ENCODE measurements around the gene PPP2R5C.
"Not testable (repeated sequence)": the region's sequence is repeated elsewhere in the genome, so short reads cannot be mapped to it uniquely, and the experiment has no call there.

Gene PPP2R5C

GRCh38 chr14:101796479-101796878 is 35.0 kb downstream of the PPP2R5C start:
- TF ChIP-seq ZNF274 (IDR thresholded peaks at IDR 0.05; ENCODE audit: low read depth, low read length): no peak
- H3K4me3 ChIP-seq (ENCODE audit: low read length): no peak overlapping the region

DNA sequence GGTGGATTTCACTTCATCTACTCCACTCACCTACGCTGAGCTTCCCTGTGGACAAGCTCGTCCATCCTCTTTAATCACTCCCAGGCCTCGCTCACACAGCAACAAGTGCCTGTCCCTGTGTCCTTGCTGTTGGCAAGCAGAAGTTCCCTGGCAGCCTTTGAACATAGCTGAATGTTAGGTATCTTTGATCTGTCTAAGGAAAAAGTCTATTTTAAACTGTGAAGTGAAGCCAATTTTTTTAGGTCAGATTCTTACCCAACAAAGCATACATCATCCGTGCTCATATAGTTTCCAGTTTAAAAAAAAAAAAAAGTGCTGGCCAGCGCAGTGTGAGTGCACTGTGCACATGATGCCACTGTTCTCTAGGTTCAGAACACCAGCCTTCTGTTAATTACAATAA is 36.3 kb downstream of the PPP2R5C start:
- no peak for TF ChIP-seq ZNF274 (IDR thresholded peaks at IDR 0.05; ENCODE audit: low read depth, low read length)
- H3K4me3 ChIP-seq (ENCODE audit: low read length): no peak overlapping the region

GRCh38 chr14:101804373-101804772 is 42.9 kb downstream of the PPP2R5C start:
- H3K4me3 ChIP-seq (ENCODE audit: low read length): not testable (repeated sequence)

DNA sequence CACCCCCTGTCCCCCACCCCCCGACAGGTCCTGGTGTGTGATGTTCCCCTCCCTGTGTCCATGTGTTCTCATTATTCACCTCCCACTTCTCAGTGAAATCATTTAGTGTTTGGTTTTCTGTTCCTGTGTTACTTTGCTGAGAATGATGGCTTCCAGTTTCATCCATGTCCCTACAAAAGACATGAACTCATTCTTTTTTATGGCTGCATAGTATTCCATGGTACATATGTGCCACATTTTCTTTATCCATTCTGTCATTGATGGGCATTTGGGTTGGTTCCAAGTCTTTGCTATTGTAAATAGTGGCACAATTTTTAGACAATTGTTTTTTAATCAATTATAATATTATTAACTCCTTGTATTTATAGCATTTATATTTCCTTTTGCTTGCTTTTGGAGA is 44.7 kb downstream of the PPP2R5C start:
- not testable (repeated sequence) for H3K4me3 ChIP-seq (ENCODE audit: low read length)

- H3K4me3 ChIP-seq (ENCODE audit: low read length): no peak overlapping the region
- no peak for TF ChIP-seq ZNF274 (IDR thresholded peaks at IDR 0.05; ENCODE audit: low read depth, low read length)
These were observed 46.6 kb downstream of the PPP2R5C start for GRCh38 chr14:101808020-101808641.

DNA sequence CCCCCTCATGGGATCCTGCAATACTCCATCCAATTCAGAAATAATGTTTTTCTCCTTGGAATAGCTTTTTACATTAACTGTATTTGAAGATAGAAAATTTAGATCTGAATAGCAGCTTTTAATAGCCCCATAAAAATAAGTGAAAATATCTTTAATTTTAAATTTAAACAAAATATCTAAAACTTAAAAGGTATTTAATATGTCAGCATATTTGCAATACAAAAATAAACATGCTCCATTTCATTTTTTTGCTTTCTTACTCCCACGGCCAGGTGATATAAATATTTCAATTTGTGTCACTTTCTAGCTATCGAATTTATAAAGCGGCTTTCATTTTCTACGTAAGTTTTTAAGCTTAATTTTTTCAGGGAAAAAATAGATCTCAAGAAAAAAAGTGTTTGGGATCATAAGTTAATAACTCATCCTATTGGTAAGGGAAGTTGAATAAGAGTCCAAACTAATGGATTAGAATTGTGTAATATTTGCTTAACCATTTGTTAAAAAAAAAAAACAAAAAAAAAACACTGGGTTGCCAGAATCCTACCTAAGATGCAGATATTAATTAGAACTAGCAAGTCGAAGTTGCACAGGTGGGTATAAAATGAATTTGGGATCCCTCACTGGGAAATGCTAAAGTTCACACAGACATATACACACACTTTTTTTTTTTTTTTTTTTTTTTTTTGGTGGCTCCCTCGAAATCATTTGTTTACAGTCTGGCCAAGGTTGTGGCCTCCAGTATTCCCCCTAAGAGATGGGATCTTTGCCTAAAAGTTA is 47.6 kb downstream of the PPP2R5C start:
- no peak for TF ChIP-seq ZNF274 (IDR thresholded peaks at IDR 0.05; ENCODE audit: low read depth, low read length)
- peak overlapping the region; percentile 99 for H3K4me3 ChIP-seq (ENCODE audit: low read length)

DNA sequence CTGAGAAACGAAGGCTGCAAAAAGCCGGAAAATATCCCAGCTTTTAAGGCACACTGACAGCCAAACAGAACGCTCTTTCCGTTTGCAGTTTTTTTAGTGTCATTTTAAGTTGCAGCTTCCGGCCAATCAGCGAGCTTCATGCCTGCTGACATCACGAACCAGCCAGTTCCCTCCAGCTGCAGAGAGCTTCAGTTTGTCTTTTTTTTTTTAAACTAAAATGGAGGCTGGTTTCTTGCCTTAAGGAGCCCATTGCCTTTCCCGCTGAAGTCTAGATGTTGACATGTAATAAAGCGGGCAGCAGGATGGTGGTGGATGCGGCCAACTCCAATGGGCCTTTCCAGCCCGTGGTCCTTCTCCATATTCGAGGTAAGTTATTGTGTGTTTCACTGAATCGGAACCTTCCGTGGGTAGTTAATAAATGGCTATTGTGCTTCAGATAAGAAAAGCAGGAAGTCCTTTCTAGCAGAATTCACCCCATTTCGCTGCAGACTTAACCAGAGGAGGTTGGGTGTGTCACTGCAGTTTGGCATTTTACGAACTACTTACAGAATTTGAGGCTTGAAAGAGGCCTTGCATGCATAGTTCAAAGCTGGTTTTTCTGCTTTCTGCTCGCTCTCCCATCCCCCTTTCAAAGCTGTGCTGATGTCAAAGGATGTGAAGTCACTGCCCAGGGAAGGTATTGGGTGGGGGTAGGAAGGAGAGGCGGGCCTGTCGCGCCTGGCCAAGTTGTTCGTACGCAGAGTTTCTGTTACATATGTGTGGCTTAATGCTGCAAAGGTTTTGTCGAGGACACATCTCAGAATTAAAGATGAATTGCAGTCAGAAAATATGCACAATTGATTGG is 48.4 kb downstream of the PPP2R5C start:
- H3K4me3 ChIP-seq (ENCODE audit: low read length): peak overlapping the region; percentile 99
- TF ChIP-seq ZNF274 (IDR thresholded peaks at IDR 0.05; ENCODE audit: low read depth, low read length): no peak

DNA sequence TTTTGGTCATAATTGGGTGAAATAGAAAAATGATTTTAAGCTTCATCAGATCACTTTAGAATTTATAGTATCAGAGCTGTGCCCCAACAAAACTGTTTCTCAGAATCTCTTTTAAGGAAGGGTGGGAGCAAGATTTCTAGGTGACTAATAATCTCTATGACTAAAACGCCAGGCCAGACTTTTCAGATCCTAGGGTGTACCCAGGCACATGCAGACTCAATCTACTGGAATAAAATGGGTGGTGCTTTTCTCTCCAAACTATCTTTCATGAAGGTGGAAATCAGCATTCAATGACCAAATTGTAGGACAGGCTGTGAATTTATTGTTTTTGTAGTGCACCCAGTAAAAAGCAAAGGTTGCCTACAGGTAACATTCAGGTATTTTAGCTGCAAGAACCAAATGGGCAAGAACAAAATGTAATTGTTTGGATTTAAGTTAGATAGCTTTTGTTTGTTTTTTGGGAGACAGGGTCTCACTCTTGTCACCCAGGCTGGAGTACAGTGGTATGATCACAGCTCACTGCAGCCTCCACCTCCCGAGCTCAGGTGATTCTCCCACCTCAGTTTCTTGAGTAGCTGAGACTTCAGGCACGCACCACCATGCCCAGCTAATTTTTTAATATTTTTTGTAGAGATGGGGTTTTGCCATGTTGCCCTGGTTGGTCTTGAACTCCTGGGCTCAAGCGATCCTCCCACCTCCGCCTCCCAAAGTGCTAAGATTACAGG is 49.5 kb downstream of the PPP2R5C start:
- TF ChIP-seq ZNF274 (IDR thresholded peaks at IDR 0.05; ENCODE audit: low read depth, low read length): no peak
- peak overlapping the region; percentile 99 for H3K4me3 ChIP-seq (ENCODE audit: low read length)

DNA sequence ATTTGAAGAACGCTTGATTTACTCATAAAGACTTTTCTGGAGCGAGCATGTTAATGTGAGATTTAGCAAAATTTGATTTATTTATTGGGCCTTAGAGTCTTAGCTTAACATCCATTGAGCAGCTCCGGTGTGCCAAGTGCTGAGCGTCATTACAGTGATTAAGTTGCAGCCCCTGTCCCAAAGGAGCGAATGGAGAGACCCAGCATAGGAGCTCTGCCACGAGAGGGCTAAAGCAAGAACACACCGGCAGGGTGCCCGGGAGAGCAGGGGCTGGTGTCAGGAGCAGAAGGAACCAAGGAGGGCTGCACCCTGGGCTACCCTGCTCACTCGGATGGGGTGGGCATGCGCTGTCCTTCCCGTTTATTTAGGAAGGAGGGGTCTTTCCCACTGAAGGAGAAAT is 50.6 kb downstream of the PPP2R5C start:
- TF ChIP-seq ZNF274 (IDR thresholded peaks at IDR 0.05; ENCODE audit: low read depth, low read length): no peak
- no peak overlapping the region; the same call in 1 of the 2 replicates for H3K4me3 ChIP-seq (ENCODE audit: low read length)

DNA sequence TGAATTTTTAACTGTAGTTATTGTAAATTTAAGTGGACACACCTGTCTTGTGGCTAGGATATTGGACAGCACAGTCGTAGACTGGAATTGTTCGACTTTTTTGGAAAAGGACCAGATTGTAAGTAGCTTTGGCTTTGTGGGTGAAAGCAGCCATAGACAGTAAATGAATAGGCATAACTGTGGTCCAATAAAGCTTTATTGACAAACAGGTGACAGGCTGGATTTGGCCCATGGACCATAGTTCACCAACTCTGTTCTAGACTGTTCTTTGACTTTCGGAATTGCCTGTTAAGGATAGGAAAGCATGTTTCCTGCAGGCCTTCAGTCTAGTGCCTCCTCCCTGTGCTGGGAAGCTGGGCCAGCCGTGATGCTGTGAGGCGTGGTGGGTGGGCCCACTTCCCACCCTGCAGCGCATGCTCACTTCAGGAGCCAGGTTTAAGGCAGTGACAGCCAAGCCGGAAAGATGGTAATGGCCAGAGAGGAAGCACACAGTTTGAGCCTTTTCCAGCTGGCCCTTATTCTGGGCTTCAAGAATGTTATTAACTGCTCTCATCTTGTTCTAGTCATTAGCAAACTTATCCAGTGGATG is 51.8 kb downstream of the PPP2R5C start:
- H3K4me3 ChIP-seq (ENCODE audit: low read length): peak overlapping the region; percentile 1; the same call in 1 of the 2 replicates

DNA sequence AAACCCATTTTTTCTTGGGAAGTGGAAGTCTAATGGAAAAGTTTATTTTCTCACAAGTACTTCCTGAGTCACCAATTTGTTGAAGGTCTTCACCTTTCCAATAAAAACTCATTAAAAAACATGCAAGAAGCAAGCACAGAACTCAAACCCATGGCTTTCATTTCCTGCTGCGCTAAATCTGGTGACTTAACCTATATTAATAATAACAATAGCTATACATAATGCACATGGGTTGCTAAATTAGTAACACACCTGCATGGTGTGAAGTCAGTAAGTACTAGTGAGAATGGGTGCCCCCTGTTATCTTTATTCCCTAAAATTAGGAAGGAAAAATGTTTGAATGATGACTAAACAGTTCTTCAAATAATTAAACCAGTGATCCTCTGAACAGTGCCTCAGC is 52.3 kb downstream of the PPP2R5C start:
- TF ChIP-seq ZNF274 (IDR thresholded peaks at IDR 0.05; ENCODE audit: low read depth, low read length): no peak
- no peak overlapping the region; the same call in 1 of the 2 replicates for H3K4me3 ChIP-seq (ENCODE audit: low read length)

More for the DNA sequence above, 51.8 kb downstream of the PPP2R5C start:
- no peak for TF ChIP-seq ZNF274 (IDR thresholded peaks at IDR 0.05; ENCODE audit: low read depth, low read length)

DNA sequence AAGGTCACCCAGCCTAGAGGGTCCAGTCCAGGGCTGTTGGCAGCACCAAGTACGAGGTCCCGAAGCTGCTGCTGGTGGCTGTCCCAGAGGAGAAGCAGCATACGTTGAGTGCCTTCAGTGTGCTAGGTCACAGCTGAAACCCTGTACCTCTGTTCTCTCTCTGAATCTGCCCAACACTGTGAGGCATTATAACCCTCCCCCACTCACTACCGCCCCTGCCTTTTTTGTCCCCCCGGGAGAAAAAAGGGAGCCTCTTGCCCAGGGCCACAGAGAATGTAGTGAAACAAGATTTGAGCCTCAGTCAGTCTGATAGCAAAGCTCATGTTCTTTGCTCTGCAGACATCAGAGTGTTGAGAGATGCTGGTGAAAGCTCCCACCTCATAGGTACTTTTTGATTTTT is 53.4 kb downstream of the PPP2R5C start:
- H3K4me3 ChIP-seq (ENCODE audit: low read length): no peak overlapping the region
- no peak for TF ChIP-seq ZNF274 (IDR thresholded peaks at IDR 0.05; ENCODE audit: low read depth, low read length)

GRCh38 chr14:101815994-101816393 is 54.5 kb downstream of the PPP2R5C start:
- no peak overlapping the region for H3K4me3 ChIP-seq (ENCODE audit: low read length)
- no peak for TF ChIP-seq ZNF274 (IDR thresholded peaks at IDR 0.05; ENCODE audit: low read depth, low read length)
